ENCODE results near the gene TH.

The TH gene

DNA sequence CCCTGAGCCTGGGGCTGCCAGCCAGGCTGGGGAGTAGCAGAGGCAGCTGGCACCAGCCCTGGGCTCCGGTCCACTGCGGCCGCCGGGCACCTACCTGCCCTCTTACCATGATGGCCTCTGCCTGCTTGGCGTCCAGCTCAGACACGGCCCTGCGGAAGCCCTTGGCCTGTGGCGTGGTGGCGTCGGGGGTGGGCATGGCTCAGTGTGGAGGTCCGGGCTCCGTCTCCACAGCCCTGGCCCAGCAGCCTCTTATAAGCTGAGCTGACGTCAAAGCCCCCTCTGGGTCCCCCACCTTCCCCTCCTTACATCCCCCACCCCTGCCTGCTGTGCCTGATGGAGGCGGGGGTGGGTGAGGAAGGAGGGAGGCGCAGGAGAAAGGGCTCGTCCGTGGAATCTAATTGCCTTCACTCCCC lies at the start of gene TH:
Gene TH (minus strand): TSS at position 225 of the 413 bp plus-strand sequence. CDS start 29 bp downstream, at position 196.
- Mint-ChIP-seq H3K27me3 (peaks cover 32% of the 10 kb centered on the region), H3K4me1 (ENCODE audit: low read depth) (no peaks in the 10 kb centered on the region), H3K27ac (no peak within 1 kb of the TSS), H3K4me3 (no peak within 1 kb of the TSS), H3K9me3 (no peaks in the 10 kb centered on the region), H3K36me3 (ENCODE audit: low read depth) (no peaks in the 10 kb centered on the region)
- intact Hi-C loops (cut with micrococcal nuclease) = no loop called here

DNA sequence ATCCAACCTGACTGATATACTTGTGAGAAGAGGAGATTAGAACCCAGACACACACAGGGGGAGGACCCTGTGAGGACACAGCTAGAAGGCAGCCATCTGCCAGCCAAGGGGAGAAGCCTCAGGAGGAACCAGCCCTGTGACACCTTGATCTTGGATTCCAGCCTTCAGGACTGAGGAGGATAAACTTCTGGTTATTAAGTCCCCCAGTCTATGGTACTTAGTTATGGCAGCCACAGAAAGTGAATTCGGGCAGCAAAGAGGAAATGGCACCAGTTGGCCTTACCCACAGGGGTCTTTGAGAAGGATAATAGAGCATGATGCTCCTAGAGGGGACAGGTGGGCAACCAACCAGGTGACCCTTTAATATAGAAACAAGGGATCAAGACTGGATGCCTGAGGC lies 49.4 kb upstream of the TH start:
- H3K27me3 Mint-ChIP-seq = peaks cover 33% of the 10 kb centered on the region
- H3K9me3 Mint-ChIP-seq = peaks cover 9% of the 10 kb centered on the region
- intact Hi-C loops (cut with micrococcal nuclease) = no loop called here
- no peak overlapping the region for H3K4me3 Mint-ChIP-seq
- H3K36me3 Mint-ChIP-seq (ENCODE audit: low read depth) = no peaks in the 10 kb centered on the region
- peaks cover 19% of the 10 kb centered on the region for H3K4me1 Mint-ChIP-seq (ENCODE audit: low read depth)
- H3K27ac Mint-ChIP-seq = no peak overlapping the region

DNA sequence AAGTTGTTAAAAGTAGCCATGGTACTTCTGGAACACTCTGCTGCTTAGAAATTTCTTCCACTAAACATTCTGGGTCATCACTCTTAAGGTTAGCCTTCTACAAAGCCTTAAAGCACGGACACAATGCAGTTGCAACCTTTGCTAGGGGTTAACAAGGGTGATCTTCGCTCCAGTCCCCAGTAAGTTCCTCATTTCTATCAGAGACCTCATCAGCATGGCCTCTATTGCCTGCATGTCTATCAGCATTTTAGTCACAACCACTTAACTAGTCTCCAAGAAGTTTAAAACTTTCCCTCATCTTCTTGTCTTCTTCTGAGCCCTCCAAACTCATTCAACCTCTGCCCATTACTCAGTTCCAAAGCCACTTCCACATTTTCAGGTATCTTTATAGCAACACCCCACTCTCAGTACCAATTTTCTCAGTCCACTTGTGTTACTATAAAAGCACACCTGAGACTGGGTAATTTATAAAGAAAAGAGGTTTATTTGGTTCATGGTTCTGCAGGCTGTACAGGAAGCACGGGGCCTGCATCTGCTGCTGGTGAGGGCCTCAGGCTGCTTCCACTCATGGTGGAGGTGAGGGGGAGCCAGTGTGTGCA lies 48.7 kb upstream of the TH start:
- Mint-ChIP-seq H3K36me3 (ENCODE audit: low read depth) (no peaks in the 10 kb centered on the region), H3K9me3 (peaks cover 9% of the 10 kb centered on the region), H3K27ac (no peak overlapping the region), H3K4me3 (no peak overlapping the region), H3K27me3 (peaks cover 31% of the 10 kb centered on the region), H3K4me1 (ENCODE audit: low read depth) (peaks cover 19% of the 10 kb centered on the region)
- intact Hi-C loops (cut with micrococcal nuclease) = no loop called here

DNA sequence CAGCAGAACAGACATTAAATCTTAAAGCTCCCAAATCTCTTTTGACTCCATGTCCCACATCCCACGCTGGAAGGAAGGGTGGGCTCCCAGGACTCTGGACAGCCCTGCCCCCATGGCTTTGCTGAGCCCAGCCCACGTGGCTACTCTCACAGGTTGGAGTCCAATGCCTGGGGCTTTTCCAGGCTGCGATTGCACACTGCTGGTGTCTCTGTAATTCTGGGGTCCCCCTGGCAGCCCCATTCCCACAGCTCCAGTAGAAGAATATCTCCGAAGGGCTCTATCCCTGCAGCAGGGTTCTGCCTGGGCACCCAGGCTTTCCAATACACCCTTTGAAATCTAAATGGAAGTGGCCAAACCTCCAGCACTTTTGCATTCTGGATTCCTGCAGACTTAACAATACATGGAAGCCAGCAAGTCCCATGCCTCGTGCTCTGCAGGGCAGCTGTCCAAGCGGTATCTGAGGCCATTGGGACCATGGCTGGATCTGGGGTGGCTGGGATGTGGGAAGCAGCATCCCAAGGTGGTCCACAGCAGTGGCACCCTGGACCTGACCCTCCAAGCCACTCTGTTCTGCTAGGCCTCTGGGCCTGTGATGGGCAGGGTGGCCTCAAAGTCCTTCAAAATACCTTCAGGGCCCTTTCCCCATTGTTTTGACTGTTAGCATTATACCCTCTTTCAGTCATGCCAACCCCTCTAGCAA lies 47.9 kb upstream of the TH start:
- H3K27me3 Mint-ChIP-seq = peaks cover 28% of the 10 kb centered on the region
- peaks cover 20% of the 10 kb centered on the region for H3K4me1 Mint-ChIP-seq (ENCODE audit: low read depth)
- no peak overlapping the region for H3K27ac Mint-ChIP-seq
- no peak overlapping the region for H3K4me3 Mint-ChIP-seq
- no peaks in the 10 kb centered on the region for H3K36me3 Mint-ChIP-seq (ENCODE audit: low read depth)
- intact Hi-C loops (cut with micrococcal nuclease) = no loop called here
- peaks cover 8% of the 10 kb centered on the region for H3K9me3 Mint-ChIP-seq

DNA sequence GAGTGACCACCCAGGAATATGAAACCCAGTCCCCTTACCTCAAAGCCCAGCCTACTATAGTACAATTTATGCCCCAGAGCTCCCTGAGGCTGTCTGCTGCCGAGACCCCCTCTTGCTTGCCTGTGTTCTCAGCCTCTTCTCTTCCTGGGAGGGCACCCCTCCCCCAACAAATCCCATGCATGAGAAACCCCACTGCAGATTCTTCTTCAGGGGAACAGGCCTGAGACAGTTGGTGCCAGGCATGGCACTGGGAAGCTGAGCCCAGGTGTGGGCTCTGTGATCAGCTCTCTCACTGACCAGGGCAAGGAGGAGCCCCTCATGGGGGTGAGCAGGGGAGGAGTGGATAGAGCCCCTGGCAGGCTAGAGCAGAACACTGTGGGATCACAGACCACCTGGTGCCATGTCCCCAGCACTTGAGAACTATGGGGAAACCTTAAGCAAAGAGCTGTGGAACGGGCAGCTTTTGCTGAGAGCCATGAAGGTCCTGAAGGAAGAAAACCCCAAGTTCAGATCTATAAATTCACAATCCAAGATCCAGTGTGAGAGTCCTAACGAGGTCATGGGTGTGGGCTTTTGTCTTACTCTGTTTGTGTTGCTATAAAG lies 46.5 kb upstream of the TH start:
- H3K9me3 Mint-ChIP-seq = no peaks in the 10 kb centered on the region
- H3K36me3 Mint-ChIP-seq (ENCODE audit: low read depth) = no peaks in the 10 kb centered on the region
- peaks cover 21% of the 10 kb centered on the region for H3K4me1 Mint-ChIP-seq (ENCODE audit: low read depth)
- no peak overlapping the region for H3K4me3 Mint-ChIP-seq
- no peak overlapping the region for H3K27ac Mint-ChIP-seq
- H3K27me3 Mint-ChIP-seq = peaks cover 30% of the 10 kb centered on the region
- intact Hi-C loops (cut with micrococcal nuclease) = no loop called here

DNA sequence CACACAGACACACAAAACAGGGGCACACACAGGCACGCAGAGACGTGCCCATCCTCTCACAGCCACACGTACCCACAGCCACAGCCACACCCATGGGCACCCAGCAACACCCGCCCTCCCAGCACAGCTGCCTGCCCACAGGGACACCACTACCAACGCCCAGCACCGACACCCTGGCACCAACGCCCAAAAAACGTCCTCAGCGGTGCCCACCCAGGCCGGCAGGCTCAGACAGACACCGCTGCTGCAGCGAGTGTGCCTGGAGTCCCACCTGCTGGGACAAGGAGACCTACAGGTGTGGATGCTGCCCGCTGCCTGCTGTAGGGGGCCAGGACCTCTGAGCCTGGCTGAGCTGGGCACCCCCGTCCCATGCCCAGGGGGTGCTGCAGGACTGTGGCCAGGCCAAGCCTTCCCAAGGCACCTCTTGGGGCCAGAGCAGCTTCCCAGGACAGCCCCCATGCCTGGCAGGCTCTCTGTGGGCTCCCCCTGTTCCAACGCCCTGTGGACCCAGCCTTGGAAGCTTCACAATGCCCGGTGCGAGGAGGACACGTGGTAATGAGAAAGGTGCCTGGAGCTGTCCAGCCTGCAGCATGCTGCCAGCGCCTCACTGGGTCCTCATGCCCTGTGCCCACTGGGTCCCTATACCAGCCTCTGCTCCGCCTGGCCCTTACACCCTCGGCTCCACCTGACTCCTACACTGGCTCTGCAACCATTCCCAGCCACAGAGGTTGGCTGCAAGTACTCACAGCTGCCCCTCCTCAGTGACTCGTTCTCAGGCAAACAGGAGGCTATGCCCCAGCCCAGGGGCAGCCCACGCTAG lies 45.8 kb upstream of the TH start:
- Mint-ChIP-seq H3K4me3 (no peak overlapping the region), H3K27ac (no peak overlapping the region), H3K4me1 (ENCODE audit: low read depth) (peaks cover 20% of the 10 kb centered on the region), H3K9me3 (no peaks in the 10 kb centered on the region), H3K27me3 (peaks cover 26% of the 10 kb centered on the region), H3K36me3 (ENCODE audit: low read depth) (no peaks in the 10 kb centered on the region)
- intact Hi-C loops (cut with micrococcal nuclease) = no loop called here

DNA sequence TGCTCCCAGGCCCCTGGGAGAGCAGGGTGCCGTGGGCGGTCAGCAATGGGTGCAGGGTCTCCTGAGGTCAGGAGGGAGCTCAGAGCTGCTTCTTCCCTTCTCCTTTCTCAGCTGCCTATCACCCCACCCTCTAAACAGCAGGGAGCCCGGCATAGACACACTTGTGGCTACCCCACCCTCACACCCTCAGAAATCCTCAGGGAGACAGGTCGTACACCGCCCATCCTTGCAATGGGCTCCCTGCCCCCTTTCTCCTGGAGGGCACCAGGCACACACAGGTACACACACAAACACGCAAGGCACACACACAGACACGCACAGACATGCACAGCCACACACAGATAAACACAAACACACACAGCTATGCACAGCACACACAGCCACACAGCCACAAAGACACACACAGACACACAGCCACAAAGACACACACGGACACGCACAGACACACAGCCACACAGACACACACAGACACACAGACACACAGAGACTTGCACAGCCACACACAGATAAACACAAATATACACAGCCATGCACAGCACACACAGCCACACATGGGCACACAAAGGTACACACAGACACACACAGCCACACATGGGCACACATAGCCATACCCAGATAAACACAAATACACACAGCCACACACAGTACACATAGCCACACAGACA lies 44.9 kb upstream of the TH start:
- Mint-ChIP-seq H3K27ac (no peak overlapping the region), H3K4me1 (ENCODE audit: low read depth) (peaks cover 20% of the 10 kb centered on the region), H3K4me3 (no peak overlapping the region), H3K27me3 (peaks cover 19% of the 10 kb centered on the region), H3K9me3 (no peaks in the 10 kb centered on the region), H3K36me3 (ENCODE audit: low read depth) (no peaks in the 10 kb centered on the region)
- intact Hi-C loops (cut with micrococcal nuclease) = no loop called here

DNA sequence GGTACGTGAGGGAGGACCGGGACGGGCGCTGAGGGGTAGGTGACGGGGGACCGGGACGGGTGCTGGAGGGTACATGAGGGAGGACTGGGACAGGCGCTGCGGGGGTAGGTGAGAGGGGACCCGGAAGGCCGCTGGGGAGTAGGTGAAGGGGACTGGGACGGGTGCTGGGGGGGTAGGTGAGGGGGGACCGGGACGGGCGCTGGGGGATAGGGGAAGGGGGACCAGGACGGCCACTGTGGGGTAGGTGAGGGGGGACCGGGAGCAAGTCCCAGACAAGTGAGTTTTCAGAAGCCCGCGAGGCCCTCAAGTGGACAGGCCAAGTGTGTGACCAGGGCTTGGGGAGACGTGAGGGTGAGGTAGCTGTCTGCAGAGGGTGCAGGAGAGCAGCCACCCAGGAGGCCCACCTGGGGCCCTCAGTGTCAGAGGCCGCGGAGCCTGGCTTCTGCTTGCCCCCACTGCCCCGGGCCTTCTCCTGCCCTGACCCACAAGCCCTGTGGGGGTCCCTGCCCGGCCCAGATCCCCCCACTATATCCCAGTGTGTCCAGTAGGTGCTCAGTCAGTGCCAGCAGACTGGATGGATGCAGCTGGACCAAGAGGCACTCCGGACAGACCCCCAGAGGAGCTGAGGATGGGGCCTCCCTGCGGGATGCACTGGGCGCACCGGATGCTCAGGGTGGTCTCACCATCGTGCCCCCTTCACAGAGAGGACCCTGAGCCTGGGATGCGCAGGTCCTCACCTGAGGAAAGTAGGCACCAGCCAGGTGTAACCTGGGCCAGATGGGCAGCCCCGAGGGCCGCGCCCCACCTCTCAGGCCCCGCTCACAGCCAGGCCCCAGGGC lies 44.2 kb upstream of the TH start:
- Mint-ChIP-seq H3K4me3 (no peak overlapping the region), H3K27me3 (peaks cover 21% of the 10 kb centered on the region), H3K4me1 (ENCODE audit: low read depth) (peaks cover 20% of the 10 kb centered on the region), H3K36me3 (ENCODE audit: low read depth) (no peaks in the 10 kb centered on the region), H3K9me3 (no peaks in the 10 kb centered on the region), H3K27ac (no peak overlapping the region)
- intact Hi-C loops (cut with micrococcal nuclease) = no loop called here

DNA sequence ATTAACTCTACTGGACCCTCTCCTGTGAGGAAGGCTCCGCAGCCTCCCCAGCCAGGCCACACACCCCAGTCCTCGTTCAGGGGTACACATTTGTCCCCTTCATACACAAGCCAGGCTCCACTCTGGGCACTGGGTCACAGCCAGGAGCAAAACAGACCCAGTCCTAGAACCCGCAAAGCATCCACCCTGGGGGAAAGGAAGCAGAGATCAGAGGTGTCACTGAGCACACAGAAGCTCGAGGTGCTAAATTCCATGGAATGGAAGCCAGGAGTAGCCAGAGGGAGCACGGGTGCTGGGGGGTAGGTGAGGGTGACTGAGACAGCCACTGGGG lies 43.6 kb upstream of the TH start:
- H3K36me3 Mint-ChIP-seq (ENCODE audit: low read depth) = no peaks in the 10 kb centered on the region
- no peaks in the 10 kb centered on the region for H3K9me3 Mint-ChIP-seq
- no peak overlapping the region for H3K27ac Mint-ChIP-seq
- peaks cover 16% of the 10 kb centered on the region for H3K4me1 Mint-ChIP-seq (ENCODE audit: low read depth)
- no peak overlapping the region for H3K4me3 Mint-ChIP-seq
- intact Hi-C loops (cut with micrococcal nuclease) = no loop called here
- peaks cover 23% of the 10 kb centered on the region for H3K27me3 Mint-ChIP-seq

DNA sequence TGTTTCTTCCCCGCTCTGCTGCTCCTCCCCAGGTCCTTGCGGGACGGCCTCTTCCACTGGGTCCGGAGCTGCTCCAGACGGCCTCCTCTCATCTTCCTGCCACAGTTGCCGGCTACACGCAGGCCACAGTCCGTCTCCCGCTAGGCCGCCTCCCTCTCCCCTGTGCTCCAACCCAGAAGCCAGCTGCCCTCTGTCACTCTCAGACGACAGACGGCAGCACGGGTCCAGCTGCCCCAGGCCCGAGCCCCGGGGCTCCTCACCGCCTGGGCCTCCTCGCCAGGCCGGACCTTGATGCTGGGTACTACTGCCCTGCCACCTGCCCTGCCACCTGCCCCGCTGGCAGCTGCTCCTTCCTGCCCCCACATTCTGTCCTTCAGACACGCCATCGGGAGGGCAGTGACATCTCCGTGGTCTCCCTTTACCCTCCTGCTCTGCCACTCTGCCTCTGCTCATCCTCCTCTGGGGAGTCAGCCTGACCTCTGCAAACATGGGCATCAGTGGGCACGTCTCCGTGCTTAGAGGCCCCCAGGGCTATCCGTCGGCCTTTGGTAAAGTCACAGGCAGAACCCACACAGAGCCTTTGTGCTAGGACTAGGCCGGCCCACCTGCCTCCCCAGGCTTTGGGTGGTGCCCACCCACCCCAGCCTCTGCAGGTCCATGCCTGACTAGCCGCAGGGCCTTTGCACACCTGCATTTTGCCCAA lies 43.1 kb upstream of the TH start:
- no peaks in the 10 kb centered on the region for H3K9me3 Mint-ChIP-seq
- peaks cover 12% of the 10 kb centered on the region for H3K4me1 Mint-ChIP-seq (ENCODE audit: low read depth)
- peaks cover 23% of the 10 kb centered on the region for H3K27me3 Mint-ChIP-seq
- H3K4me3 Mint-ChIP-seq = no peak overlapping the region
- H3K27ac Mint-ChIP-seq = no peak overlapping the region
- H3K36me3 Mint-ChIP-seq (ENCODE audit: low read depth) = no peaks in the 10 kb centered on the region
- intact Hi-C loops (cut with micrococcal nuclease) = no loop called here

DNA sequence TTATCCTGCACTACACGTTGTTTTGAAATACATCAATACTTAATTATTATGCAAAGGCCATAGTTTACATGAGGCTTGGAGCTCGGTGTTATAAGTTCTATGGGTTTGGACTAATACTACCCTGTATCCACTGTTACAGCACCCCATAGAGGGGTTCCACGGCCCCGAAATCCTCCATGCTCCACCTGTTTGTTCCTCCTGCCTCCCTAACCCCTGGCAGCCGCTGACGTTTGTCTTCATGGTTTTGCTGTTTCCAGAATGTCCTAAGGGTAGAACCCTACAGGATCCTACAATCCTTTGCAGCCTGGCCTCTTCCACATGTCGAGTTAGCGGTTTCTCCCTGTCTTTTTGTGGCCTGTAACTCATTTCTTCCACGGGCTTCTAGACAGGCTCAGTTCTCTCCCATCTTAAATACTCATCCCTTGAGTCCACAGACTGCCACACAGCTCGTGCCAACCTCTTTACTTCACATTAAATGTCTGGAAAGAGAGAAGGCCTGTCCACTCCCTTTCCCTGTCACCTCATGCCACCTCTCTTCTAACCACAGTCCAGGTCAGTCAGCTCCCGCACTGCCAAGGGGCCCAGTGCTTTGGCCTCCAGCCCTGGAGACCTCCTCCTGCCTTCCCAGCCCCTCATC lies 42.4 kb upstream of the TH start:
- Mint-ChIP-seq H3K4me3 (no peak overlapping the region), H3K4me1 (ENCODE audit: low read depth) (peaks cover 12% of the 10 kb centered on the region), H3K27me3 (peaks cover 23% of the 10 kb centered on the region), H3K36me3 (ENCODE audit: low read depth) (no peaks in the 10 kb centered on the region), H3K9me3 (no peaks in the 10 kb centered on the region), H3K27ac (peak overlapping the region; percentile 9)
- intact Hi-C loops (cut with micrococcal nuclease) = no loop called here

DNA sequence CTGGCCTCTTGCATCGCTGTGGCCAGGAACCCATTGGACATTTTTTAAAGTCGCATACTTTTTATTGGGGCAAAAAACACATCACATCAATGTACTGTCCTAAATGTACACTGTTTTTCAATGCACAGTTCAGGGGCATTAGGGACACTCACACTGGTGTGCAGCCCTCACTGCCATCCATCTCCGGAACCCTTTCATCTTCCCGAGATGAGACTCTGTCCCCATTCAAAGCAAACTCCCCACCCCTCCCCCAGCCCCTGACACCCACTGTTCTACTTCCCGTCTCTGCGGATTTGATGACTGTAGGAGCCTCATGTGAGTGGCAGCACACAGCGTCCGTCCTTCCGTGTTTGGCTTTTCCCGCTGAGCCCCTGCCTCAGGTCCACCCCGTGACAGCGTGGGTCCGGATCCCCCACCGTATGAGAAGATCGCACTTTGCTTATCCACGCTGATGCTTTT lies 41.8 kb upstream of the TH start:
- peak overlapping the region; percentile 9 for H3K27ac Mint-ChIP-seq
- no peak overlapping the region for H3K4me3 Mint-ChIP-seq
- no peaks in the 10 kb centered on the region for H3K36me3 Mint-ChIP-seq (ENCODE audit: low read depth)
- no peaks in the 10 kb centered on the region for H3K9me3 Mint-ChIP-seq
- intact Hi-C loops (cut with micrococcal nuclease) = no loop called here
- peaks cover 12% of the 10 kb centered on the region for H3K4me1 Mint-ChIP-seq (ENCODE audit: low read depth)
- peaks cover 23% of the 10 kb centered on the region for H3K27me3 Mint-ChIP-seq

All from dendritic cell treated with granulocyte-macrophage colony-stimulating factor and Interleukin-4, amounts not matched to agents 40 ng/mL and 50 ng/mL, for 4 days (primary cell).